Testis (tissue), 3 donors: ENCODE results near the gene HAUS2. TPM values are rescaled to one million over a fixed set of nuclear protein-coding genes. Genes with fewer than 3 reads are reported as not detected.

Experiments used
- DNase-seq: peaks from one replicate; pipeline ENCODE4 v3.0.0-alpha.2; 2019
- H3K27ac ChIP-seq, 2 donors: fragments of 200-600 bp; sonication (generic); one replicate each; pipeline ENCODE4 v1.5.1; 2019
- H3K27me3 ChIP-seq: fragments of 200-600 bp; sonication (generic); one replicate; pipeline ENCODE4 v1.5.1; 2019
- H3K36me3 ChIP-seq: fragments of 200-600 bp; sonication (generic); one replicate; pipeline ENCODE4 v1.5.1; 2017; ENCODE audit warnings: low read depth; ENCODE audit errors: missing control alignments
- H3K4me1 ChIP-seq: fragments of 200-600 bp; sonication (generic); one replicate; pipeline ENCODE4 v1.5.1; 2019
- H3K4me3 ChIP-seq, 2 donors: fragments of 200-600 bp; sonication (generic); one replicate each; pipeline ENCODE4 v1.5.1; 2017 to 2019
- H3K9me3 ChIP-seq: fragments of 200-600 bp; sonication (generic); one replicate; pipeline ENCODE4 v1.5.1; 2017
- CTCF ChIP-seq, 3 experiments: fragments of 450-650 bp in 2 of 3; fragments of 200-600 bp in 1 of 3; sonication (generic) in 1 of 3; IDR thresholded peaks; one replicate each; pipeline ENCODE4 v1.5.1; 2016 to 2019; ENCODE audit warnings: antibody characterized with exemption in 3 of 3, mild to moderate bottlenecking in 2 of 3, moderate library complexity in 1 of 3
- POLR2A ChIP-seq: fragments of 450-650 bp; IDR thresholded peaks from one replicate; pipeline ENCODE4 v1.6.1; 2017; ENCODE audit warnings: antibody characterized with exemption, mild to moderate bottlenecking, moderate library complexity
- WGBS, 2 donors: methylation state at CpG; one replicate each; pipeline ENCODE4 v1.1.5; 2018; 5-methylcytosine and 5-hydroxymethylcytosine counted together
- intact Hi-C: fragments of 100-400 bp; cut with DNase I; formaldehyde crosslinking; loops from one replicate; pipeline ENCODE4 v1.15.1; 2023; ENCODE audit warnings: low total_unique reads
- polyA plus RNA-seq: library from polyadenylated mRNA; stranded (reverse); fragments of 350-450 nt; fragmentation: Illumina TruSeq; extraction: RNeasy Lipid Tissue Mini Kit (QIAGEN cat#74804); gene quantifications from one replicate; pipeline ENCODE4 v1.2.3, GENCODE V29; 2014; ENCODE audit warnings: low read depth, low replicate concordance; ENCODE audit not compliant: insufficient read depth
- total RNA-seq, 2 donors: library from RNA; depleted of rRNA; stranded (reverse); fragments of >200 nt; gene quantifications; one replicate each; pipeline ENCODE4 v1.2.3, GENCODE V29; 2016

HAUS2 gene
- total and polyA plus RNA-seq, 3 donors from 2014 or later: 21.5 to 33.5 (median 24.4) TPM

GRCh38 chr15:42578984-42579537 is 30.4 kb downstream of the HAUS2 start:
- Histone ChIP-seq H3K27me3 (no peaks in the 10 kb centered on the region), H3K4me3 (no peak overlapping the region), H3K27ac (peak overlapping the region in 1 of 2 donors; percentile 78), H3K4me1 (peaks cover 58% of the 10 kb centered on the region), H3K36me3 (no peaks in the 10 kb centered on the region), H3K9me3 (no peaks in the 10 kb centered on the region)
- 77 to 78% methylated on average over 2 of the region's 2 CpGs for WGBS, 2 donors
- no peak for TF ChIP-seq CTCF (IDR thresholded peaks at IDR 0.05)
- intact Hi-C loops: no loop called here
- DNase-seq: no peak

GRCh38 chr15:42581272-42581730 is 32.7 kb downstream of the HAUS2 start:
- peak overlapping the region; percentile 76 to 78 for H3K27ac ChIP-seq
- peaks cover 63% of the 10 kb centered on the region for H3K4me1 ChIP-seq
- peak; percentile 92 for DNase-seq
- no peaks in the 10 kb centered on the region for H3K27me3 ChIP-seq
- peak overlapping the region; percentile 23 to 49 for H3K4me3 ChIP-seq
- H3K9me3 ChIP-seq: no peaks in the 10 kb centered on the region
- 1 to 2% methylated on average over 14 to 37 of the region's 37 CpGs for WGBS, 2 donors
- intact Hi-C loops: no loop called here
- H3K36me3 ChIP-seq: no peaks in the 10 kb centered on the region
- TF ChIP-seq POLR2A: no peak
- TF ChIP-seq CTCF (IDR thresholded peaks at IDR 0.05): no peak

- TF ChIP-seq POLR2A: no peak
- TF ChIP-seq CTCF (IDR thresholded peaks at IDR 0.05): no peak
- no peaks in the 10 kb centered on the region for H3K9me3 ChIP-seq
- WGBS, 2 donors: 20 to 35% methylated on average over 8 of the region's 8 CpGs
- peak overlapping the region; percentile 76 to 78 for H3K27ac ChIP-seq
- DNase-seq: peak; percentile 62
- H3K4me3 ChIP-seq: no peak overlapping the region
- intact Hi-C loops: no loop called here
- H3K27me3 ChIP-seq: no peaks in the 10 kb centered on the region
- H3K4me1 ChIP-seq: peaks cover 49% of the 10 kb centered on the region
- H3K36me3 ChIP-seq: no peaks in the 10 kb centered on the region
These were observed 34.1 kb downstream of the HAUS2 start for GRCh38 chr15:42582569-42583375.

GRCh38 chr15:42584031-42584765 is 35.6 kb downstream of the HAUS2 start:
- Histone ChIP-seq H3K27me3 (no peaks in the 10 kb centered on the region), H3K4me3 (no peak overlapping the region), H3K9me3 (no peaks in the 10 kb centered on the region), H3K4me1 (peaks cover 45% of the 10 kb centered on the region), H3K36me3 (no peaks in the 10 kb centered on the region), H3K27ac (peak overlapping the region; percentile 76 to 78)
- intact Hi-C loops: no loop called here
- 40 to 52% methylated on average over 4 of the region's 4 CpGs for WGBS, 2 donors
- no peak for TF ChIP-seq CTCF (IDR thresholded peaks at IDR 0.05)
- TF ChIP-seq POLR2A: no peak
- DNase-seq: no peak
